ENCODE data around the gene RAB19.

RAB19 gene

GRCh38 chr7:140463111-140463510, 59.3 kb downstream of the RAB19 start:
- no peak for TF ChIP-seq CTCF (IDR thresholded peaks at IDR 0.05; ENCODE audit: low read length, missing control alignments)
- DNase-seq (ENCODE audit: low read depth), result no peak

GRCh38 chr7:140475747-140476333, 72.0 kb downstream of the RAB19 start:
- H3K4me3 ChIP-seq (replicated peaks; ENCODE audit: low read depth, low read length), result no peak overlapping the region
- TF ChIP-seq CTCF (IDR thresholded peaks at IDR 0.05; ENCODE audit: low read length, missing control alignments), result peak; percentile 55
- peak; percentile 54 for DNase-seq (ENCODE audit: low read depth)

More at GRCh38 chr7:140463111-140463510, 59.3 kb downstream of the RAB19 start:
- no peak overlapping the region for H3K4me3 ChIP-seq (replicated peaks; ENCODE audit: low read depth, low read length)

GRCh38 chr7:140476698-140477261, 72.9 kb downstream of the RAB19 start:
- TF ChIP-seq CTCF (IDR thresholded peaks at IDR 0.05; ENCODE audit: low read length, missing control alignments), result no peak
- H3K4me3 ChIP-seq (replicated peaks; ENCODE audit: low read depth, low read length), result peak overlapping the region; percentile 12
- DNase-seq (ENCODE audit: low read depth), result no peak
